Kidney capillary endothelial cell (primary cell): ENCODE measurements around the gene CCDC92.

ENCODE experiments used
- DNase-seq: peaks from one replicate; pipeline ENCODE4 v3.0.0-alpha.2; 2018; ENCODE audit warnings: low spot score

Gene CCDC92

DNA sequence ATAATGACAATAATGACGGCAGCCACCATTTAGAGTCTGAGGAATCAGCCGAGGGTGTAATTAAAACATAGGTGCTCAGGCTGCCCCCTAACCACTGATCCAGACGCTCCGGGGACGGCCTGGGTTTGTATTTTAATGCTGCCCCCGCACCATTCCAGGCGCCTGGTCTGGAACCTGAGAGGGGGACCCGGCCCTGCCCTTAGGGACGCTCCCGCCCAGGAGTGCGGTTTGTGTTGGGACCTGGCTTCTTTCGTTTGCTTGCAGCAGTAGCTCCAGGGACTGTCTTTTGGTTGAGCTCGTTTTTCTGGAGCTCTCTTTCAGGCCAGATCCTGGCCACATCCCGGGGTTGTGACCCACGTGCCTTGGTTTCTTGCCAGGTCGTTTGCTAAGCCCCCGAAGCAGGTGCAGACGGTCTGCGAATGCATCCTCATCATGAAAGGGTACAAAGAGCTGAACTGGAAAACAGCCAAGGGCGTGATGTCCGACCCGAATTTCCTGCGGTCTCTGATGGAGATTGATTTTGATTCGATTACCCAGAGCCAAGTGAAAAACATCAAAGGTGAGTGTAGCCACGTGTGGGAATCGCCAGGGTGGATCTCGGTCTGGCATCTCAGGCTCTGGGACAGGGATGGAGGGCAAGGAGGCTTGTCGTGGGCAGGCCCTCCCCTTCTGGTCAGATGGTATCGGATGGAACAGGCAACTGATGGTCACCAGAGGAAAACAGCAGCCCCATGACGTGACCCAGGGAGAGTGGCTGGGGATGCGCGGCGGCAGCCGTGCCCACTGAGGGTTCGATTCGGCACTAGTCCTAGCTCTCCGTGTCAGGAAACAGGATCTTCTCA lies 63.5 kb downstream of the CCDC92 start:
- no peak for DNase-seq

DNA sequence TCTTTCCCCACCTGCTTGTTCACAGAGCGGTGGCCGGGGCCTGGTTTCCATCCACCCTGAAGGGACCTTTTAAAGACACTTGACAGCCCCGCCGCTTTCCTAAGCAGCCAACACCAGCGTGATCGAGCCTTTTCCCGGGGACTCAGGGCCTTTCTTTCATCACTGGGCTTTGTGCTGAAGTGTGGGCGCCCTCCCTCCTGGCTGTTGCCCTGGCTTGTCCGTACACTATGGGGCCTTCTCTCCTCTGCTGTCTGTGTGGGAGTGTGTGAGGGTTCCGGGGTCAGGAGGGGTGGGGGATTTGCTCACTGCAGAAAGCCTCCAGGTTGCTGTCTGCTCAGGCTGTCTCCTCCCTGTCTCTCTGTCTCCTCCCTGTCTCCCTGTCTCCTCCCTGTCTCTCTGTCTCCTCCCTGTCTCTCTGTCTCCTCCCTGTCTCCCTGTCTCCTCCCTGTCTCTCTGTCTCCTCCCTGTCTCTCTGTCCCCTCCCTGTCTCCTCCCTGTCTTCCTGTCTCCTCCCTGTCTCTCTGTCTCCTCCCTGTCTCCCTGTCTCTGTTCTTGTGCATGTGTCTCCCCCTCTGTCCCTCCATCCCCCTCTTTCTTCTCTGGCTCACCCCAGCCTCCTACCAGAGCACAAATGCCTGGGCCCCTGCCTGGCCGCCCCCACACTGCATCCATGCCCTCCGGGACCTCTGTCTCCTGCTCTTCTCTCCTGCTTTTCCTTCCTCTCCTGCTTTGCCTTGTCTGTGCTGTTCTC lies 64.7 kb downstream of the CCDC92 start:
- no peak for DNase-seq

DNA sequence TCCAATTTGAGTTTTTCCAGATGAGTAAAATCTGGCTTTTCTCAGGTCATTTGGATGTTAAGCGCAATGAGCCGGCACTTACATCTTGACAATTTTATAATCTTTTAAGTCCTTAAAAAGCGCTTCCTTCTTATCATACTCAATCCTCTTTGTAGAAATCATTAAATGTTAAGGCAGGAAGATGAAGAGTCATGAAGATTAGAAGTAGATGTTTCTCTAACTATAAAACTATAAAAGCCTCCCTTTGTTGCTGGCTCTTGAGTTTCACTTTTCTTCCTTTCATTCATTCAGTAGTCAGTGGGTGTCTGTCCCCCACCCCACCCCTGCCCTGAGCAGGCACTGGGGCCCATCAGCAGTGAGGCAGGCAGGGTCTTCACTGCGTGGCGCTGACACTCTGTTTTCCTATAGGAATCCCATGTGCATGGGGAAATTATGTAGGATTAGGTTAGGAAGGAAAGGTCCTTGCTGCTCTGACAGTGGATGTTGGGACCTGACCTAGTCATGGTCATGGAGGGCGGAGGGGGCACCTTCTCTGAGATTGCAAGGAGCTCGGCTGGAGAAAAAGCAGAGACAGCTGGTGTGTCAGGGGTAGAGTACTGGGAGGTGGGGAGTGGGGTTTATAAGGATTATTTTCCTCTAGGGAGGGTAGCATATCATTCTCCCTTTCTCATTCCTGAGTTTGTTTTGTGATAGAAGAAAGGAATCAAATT lies 65.8 kb downstream of the CCDC92 start:
- DNase-seq: no peak

DNA sequence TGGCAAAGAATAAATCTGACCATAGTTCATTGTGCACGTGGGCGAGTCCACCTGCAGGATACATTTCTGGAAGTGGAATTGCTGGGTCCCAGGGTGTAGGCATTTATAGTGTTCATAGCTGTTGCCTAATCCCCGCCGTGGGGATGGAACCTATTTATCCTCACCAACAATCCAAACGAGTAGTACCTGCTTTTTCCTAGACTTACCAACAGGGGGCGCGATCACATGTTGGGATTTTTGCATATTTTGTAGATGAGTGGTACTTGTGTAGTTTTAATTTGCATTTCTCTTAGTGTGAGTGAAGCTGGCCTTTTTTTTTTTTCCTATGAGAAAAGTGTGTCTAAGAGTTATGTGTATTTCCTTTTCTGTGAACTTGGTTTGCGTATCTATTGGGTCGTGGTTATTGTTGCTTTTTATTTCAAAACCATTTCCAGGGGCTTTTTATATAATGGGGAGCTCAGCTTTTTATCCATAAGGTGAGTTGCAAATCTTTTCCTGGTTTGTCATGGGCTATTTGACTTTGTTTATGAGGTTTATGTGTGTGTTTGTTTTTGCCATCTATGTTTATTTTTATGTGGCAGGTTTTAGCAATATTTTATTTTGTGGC lies 67.2 kb downstream of the CCDC92 start:
- DNase-seq: peak; percentile 66

DNA sequence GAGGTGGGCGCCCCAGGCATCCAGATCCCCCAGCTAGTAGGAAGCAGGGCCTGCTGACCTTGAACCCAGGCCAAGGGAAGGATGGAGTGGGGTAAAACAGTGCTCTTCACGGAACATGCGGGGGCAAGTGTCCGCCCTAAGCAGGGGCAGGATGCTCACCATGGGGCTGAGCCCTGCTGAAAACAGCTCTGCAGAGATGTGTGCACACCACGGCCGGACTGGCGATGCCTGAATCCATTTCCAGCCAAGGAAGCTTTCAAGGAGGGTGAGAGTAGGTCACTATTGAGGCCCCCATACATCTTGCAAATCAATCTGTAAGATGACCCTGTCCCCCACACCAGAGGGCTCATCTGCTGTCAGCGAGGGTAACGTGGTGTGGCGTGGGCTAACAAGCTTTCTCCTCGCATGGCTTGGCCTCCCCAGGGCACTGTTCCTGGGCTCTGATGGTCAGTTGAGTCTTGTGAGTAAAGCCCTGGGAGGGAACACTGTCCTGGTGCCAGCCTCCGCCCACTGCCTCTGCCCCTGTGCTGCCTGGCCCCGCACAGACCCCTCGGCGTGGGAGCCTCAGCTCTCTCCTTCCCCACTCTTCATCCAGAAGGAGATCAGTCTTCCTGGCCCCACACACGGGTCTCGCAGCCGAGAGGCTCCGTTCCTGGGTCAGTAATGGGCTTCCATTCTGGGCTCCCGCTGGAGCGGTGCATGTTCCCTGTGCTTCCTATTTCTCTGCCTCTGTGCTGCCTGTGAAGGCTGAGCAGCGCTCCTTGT lies 69.1 kb downstream of the CCDC92 start:
- DNase-seq: no peak

DNA sequence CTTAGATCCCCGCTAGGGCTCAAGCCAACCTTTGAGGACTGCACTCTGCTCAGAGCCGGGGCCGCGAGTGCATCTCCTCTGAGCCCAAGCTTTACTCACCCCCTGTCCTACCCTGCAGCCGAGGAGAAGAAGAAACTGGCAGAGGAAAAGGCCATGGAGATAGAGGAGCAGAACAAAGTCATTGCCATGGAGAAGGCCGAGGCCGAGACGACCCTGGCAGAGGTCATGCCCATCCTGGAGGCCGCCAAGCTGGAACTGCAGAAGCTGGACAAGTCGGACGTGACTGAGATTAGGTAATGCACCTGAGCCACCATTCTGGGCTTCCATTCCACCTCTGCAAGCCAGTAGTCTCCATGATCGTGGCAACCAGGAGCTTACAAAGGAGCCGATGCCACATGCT lies 69.8 kb downstream of the CCDC92 start:
- DNase-seq: no peak

DNA sequence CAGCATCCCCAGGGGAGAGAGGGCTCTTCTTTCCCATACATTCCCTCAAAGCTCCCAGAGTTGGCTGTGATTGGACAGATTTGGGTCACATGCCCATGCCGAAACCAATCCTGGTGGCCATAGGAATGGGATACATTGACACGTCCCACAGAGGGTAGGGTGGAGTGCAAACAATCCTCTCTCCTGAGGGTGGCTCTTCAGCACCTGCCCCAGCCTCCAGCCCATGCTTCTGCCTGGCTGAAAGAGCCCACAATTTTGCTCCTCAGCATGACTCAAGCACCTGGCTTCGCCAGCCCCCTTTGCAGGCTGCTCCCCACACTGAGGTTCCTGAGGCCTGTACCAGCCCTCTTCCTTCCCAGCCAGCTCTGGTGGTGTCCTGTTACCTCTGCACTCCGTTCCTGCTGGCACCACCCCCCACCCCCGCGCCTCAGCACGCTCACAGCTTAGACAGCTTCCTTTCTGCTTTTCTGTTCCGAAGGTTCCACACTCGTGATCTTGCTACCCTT lies 71.7 kb downstream of the CCDC92 start:
- no peak for DNase-seq

DNA sequence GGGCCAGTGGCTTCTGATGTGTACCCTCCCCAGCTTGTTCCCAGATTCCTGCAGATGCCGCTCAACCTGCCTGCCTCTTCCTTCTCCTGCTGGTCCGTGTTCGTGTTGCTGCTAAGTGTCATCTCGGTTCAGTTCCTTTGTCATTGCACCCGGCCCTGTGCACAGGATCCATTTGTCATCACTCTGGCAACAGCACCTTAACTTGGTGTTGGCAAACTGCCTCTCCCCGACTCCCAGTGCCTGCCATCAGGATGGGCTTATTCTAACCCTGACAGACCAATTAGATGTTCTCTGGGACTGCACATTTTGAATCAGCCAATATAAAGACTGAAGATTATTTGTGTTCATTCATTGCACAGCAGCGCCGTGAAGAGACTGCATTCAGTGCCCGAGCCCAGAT lies 73.3 kb downstream of the CCDC92 start:
- no peak for DNase-seq

DNA sequence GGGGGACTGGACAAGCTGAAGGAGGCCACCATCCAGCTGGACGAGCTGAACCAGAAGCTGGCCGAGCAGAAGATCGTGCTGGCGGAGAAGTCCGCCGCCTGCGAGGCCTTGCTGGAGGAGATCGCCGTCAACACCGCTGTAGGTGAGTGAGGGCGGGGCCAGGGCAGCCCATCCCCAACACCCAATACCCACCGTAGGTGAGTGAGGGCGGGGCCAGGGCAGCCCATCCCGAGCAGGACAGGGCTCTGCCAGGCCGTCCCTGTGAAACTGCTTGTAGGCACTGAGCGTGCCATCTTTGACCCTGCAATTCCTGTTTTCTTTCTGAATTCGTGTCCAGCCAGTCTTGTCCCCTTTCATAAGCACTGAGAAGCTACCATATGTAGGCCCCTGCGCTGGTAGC lies 74.0 kb downstream of the CCDC92 start:
- no peak for DNase-seq

DNA sequence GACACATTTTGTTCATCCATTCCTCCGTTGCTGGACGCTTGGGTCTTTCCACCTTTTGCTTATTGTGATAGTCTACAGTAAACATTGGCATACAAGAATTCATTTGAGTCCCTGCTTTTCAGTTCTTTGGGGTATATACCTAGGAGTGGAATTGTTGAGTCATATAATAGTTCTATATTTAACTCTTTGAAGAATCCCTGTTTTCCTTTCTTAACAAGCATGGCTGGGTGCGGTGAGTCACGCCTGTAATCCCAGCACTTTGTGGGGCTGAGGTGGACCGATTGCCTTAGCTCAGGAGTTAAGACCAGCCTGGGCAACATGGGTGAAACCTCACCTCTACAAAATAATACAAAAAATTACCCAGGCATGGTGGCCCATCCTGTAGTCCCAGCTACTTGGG lies 75.4 kb downstream of the CCDC92 start:
- no peak for DNase-seq

DNA sequence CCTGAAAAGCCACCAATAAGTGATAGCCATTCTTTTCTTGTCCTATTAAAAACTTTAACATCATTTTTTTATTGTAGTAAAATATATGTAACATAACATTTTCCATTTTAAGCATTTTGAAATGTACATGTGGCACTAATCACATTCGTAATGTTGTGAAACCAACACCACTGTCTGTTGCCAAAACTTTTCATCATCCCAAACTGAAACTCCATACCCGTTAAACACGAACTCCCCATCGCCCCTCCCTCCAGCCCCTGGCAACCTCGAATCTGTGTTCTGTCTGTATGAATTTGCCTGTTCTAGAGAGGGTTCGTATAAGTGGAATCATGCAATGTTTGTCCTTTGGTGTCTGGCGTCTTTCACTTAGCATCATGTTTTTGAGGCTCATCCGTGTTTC lies 75.9 kb downstream of the CCDC92 start:
- no peak for DNase-seq

DNA sequence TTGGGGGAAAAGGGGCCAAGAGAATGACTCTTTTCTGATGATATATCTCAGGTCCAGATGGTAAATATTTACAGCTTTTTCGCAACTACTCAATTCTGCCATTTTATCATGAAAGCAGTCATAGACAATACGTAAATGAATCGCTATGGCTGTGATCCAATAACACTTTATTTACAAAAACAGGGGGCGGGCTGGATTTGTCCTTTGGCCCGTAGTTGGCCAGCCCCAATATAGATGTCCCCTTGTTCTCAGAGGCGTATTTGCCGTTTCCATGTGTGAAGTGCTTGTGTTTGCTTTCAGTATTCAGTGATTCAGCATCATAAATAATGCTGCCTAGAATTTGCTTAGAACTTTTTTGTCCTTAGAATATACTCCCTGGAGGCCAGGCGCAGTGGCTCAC lies 77.2 kb downstream of the CCDC92 start:
- no peak for DNase-seq

DNA sequence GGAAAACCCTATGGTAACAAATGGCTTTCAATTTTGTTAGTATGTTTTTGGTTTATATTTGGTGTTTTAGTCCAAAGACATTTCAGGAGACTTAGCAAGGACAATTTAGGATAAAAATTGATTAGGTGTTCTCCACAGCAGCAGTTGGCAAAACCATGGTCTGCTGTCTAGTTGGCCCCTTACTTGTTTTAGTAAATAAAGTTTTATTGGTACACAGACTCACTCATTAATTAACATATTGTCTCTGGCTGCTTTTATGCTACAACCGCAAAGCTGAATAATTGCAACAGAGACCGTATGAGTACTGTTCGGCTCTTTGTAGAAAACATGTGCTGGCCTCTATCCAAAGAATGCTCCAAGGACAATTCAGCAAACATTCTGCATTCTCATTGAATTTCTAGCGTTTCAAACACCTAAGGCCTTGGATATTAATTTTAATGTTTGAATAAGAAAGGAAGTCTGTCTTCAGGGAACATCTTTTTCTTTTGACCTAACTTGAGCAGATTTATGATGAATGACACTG lies 77.7 kb downstream of the CCDC92 start:
- DNase-seq: no peak

DNA sequence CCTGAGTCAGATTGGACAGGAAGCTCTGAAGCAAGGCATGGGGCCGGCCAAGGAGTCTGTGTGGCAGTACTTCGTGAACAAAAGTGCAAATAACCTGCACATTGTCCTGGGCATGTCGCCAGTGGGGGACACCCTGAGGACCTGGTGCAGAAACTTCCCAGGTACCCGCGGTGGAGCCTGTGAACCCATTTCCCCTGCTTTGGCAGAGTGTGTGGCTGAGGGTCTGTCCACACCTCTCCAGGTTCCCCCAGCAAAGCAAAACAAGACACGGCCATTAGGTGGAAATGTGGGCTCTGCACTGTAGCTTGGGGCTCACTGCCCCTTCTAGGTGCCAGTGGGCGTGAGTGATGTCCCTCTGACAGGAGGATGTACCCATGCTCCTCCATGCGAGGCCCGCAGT lies 79.4 kb downstream of the CCDC92 start:
- no peak for DNase-seq

DNA sequence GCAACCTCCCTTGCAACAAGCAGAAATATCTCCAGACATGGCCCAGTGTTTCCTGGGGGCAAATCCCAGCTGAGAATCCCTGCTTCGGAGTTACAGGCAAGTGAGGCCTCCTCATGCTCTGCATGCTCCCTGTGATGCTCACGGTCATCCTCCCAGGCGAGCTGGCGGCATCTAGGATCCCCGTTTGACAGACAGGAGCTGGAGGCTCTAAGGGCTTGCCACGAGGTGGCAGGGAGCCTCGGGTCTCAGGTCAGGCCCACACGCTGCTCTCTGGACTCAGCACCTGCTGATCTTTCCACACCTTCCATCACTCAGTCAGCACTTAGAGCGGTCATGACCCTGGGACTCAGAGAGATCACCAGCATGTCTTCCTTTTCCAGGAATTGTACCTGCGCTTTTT lies 79.8 kb downstream of the CCDC92 start:
- no peak for DNase-seq

DNA sequence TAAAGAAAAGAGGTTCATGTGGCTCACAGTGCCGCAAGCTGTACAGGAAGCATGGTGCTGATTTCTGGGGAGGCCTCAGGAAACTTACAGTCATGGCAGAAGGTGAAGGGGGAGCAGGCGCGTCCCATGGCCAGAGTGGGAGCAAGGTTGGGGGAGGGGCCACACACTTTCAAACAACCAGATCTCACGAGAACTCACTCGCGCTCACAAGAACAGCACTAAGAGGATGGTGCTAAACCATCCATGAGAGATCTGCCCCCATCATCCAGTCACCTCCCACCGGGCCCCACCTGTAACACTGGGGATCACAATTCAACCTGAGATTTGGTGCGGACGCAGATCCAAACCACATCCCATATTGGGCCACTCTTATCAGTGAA lies 80.5 kb downstream of the CCDC92 start:
- DNase-seq: no peak

DNA sequence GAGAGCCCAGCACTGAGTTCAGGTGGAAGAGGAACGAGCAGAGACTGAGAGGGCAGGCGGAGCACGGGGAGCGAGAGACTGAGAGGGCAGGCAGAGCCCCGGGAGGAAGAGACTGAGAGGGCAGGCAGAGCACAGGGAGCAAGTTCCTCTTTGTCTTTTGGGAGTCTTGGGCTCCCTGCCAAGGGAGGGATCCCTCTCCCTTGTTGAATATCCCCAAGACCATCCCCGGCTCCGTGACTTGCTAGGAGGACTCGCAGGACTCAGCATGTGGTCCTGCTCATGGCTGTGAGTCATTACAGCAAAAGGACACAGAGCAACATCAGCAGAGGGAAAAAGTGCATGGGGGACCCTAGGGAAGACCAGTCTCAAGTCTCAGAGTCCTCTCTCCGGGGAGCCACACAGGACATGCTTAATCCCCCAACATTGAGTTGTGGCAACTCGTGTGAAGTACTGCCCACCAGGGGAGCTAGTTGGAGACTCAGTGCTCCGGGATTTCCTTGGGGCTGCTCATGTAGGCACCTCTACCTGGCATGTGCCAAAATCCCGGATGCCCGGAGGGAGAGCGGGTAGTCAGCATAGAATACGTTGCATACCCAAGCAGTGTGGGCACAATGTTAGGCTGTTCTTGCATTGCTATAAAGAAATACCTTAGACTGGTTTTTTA lies 81.0 kb downstream of the CCDC92 start:
- DNase-seq: no peak

DNA sequence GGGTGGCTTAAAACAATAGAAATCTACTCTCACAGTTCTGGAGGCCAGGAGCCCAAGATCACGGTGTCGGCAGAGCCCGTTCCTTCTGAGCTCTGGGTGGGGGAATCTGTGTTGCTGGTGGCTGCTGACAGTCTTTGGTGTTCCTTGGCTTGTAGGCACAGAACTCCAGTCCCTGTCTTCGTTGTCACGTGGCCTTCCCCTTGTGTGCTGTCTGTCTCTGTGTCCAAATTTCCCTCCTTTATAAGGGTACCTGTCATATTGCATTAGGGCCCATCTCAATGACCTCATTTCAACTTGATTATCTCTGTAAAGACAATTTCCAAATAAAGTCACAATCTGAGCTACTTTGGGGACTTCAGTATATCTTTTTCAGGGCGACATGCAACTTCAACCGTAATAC lies 81.6 kb downstream of the CCDC92 start:
- no peak for DNase-seq

DNA sequence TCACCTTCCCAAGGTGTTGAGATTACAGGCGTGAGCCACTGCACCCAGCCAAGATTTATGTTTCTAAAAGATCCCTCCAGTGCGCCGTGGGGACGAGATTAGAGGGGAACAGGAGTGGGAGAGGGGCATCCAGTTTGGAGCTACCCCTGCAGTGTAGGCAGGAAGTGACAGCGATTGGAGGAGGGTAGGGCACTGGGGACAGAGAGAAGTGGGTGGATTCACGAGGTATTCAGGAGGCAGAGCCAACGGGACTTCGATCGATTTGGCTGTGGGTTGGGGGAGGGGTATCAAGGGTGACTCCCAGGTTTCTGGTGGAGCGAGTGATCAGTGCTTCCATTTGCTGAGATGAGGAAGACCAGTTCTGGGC lies 82.1 kb downstream of the CCDC92 start:
- DNase-seq: no peak

DNA sequence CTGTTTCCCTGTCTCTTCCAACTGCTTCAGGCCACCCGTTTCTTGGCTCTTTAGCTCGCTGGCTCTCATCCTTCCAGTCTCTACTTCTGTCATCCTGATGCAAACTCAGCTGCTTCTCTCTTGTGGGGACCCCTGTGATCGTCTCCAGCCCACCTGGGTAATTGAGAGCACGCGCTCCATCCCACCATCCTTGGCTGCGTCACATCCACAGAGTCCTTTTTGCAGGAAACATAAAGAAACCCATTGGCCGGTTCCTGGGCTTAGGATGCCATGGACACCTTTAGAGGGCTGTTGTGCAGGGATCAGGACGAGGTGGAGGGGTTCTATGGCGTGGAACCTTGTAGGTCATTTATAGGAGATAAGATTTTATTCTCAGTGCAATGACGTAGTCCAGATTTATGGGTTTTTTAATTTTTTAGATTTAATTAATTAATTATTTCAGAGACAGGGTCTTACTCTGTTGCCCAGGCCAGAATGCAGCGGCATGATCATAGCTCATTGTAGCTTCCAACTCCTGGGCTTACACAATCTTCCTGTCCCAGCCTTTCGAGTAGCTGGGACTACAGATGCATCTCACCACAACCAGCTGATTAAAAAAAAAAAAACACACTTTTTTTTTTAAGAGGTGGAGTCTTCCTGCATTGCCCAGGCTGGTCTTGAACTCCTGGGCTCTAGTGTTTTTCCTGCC lies 82.6 kb downstream of the CCDC92 start:
- DNase-seq: no peak
